ENCODE results near the gene NDUFC2.

The NDUFC2 gene

GRCh38 chr11:78069465-78069864 is 10.2 kb downstream of the NDUFC2 start:
- H3K27ac ChIP-seq = no peak overlapping the region; the same call in 1 of the 2 replicates
- TF ChIP-seq CTCF (conservative IDR thresholded peaks at IDR 0.05) = no peak

GRCh38 chr11:78067704-78068103 is 12.0 kb downstream of the NDUFC2 start:
- no peak for TF ChIP-seq CTCF (conservative IDR thresholded peaks at IDR 0.05)
- H3K27ac ChIP-seq = no peak overlapping the region

- H3K27ac ChIP-seq = no peak overlapping the region
- TF ChIP-seq CTCF (conservative IDR thresholded peaks at IDR 0.05) = no peak
Observed at GRCh38 chr11:78066471-78066870, 13.2 kb downstream of the NDUFC2 start.

GRCh38 chr11:78065203-78065602 is 14.5 kb downstream of the NDUFC2 start:
- H3K27ac ChIP-seq = no peak overlapping the region
- TF ChIP-seq CTCF (conservative IDR thresholded peaks at IDR 0.05) = no peak

GRCh38 chr11:78063440-78064181 is 16.1 kb downstream of the NDUFC2 start, which contains the start of gene THRSP:
Gene THRSP, plus strand, starts transcription at chr11:78063861. Its CDS starts 21 bp downstream, at chr11:78063882.
- peak within 1 kb of the TSS; percentile 88 for H3K27ac ChIP-seq
- no peak for TF ChIP-seq CTCF (conservative IDR thresholded peaks at IDR 0.05)

GRCh38 chr11:78062671-78063070 is 17.0 kb downstream of the NDUFC2 start:
- H3K27ac ChIP-seq = peak overlapping the region; percentile 88
- TF ChIP-seq CTCF (conservative IDR thresholded peaks at IDR 0.05) = no peak

- peak overlapping the region; percentile 88 for H3K27ac ChIP-seq
- TF ChIP-seq CTCF (conservative IDR thresholded peaks at IDR 0.05) = no peak
Observed at GRCh38 chr11:78061921-78062311, 17.7 kb downstream of the NDUFC2 start.
